GM12878 (cell line): ENCODE data around the gene COBLL1. TPM values are rescaled to one million over a fixed set of nuclear protein-coding genes. Genes with fewer than 3 reads are reported as not detected.

Experiments used
- ATAC-seq: fragments of 200-7000 bp; cut with Tn5 transposase; 3 replicates; pipeline ENCODE4 v1.9.1; 2020; ENCODE audit warnings: mild to moderate bottlenecking, moderate library complexity
- BruUV-seq: library from RNA; stranded (reverse); fragments of 400-500 nt; replicated peaks from 2 replicates; lab custom pipeline; 2021; lab: Mats Ljungman, UMichigan
- CTCF ChIA-PET: fragments of 300-600 bp; sonication (Branson Sonifier 250); formaldehyde crosslinking; extraction: SDS; loops from one replicate; lab custom pipeline; 2021; ENCODE audit warnings: inconsistent platforms; lab: Yijun Ruan, JAX
- POLR2A ChIA-PET: fragments of 350-600 bp; formaldehyde crosslinking; extraction: SDS; loops from one replicate; lab custom pipeline; 2021; ENCODE audit warnings: inconsistent platforms; lab: Charles Lee
- RAD21 ChIA-PET: fragments of 300-600 bp; sonication (Branson Sonifier 250); formaldehyde crosslinking; loops from one replicate; lab custom pipeline; 2023; ENCODE audit warnings: antibody characterized with exemption; ENCODE audit not compliant: unreplicated experiment; lab: Charles Lee
- SMC1A ChIA-PET: fragments of 300-600 bp; sonication (Branson Sonifier 250); formaldehyde crosslinking; loops from one replicate; lab custom pipeline; 2023; ENCODE audit not compliant: unreplicated experiment, uncharacterized antibody; lab: Charles Lee
- DNase-seq: peaks from one replicate; pipeline ENCODE4 v3.0.0-alpha.2; 2011; ENCODE audit warnings: low read depth, low spot score
- FAIRE-seq: peaks from 3 replicates; lab custom pipeline; 2011; peaks lifted over from hg19 to GRCh38; lab: Jason Lieb, UNC
- H2AFZ ChIP-seq: 2 replicates; pipeline ENCODE4 v1.6.0; 2011; ENCODE audit warnings: low read depth, low read length, control low read depth; ENCODE audit not compliant: control insufficient read depth
- H3K27ac ChIP-seq: 2 replicates; pipeline ENCODE4 v1.5.1; 2011; ENCODE audit warnings: control low read depth; ENCODE audit not compliant: control insufficient read depth, insufficient read depth
- H3K27me3 ChIP-seq, 2 experiments: replicated peaks in 1 of 2; 2 replicates each; pipeline versions ENCODE4 v1.6.0 to v1.6.1; 2011; ENCODE audit warnings: low read length in 1 of 2; ENCODE audit not compliant: control insufficient read depth in 2 of 2, insufficient read depth in 2 of 2
- H3K36me3 ChIP-seq, 2 experiments: 2 replicates each; pipeline ENCODE4 v1.5.1; 2011; ENCODE audit warnings: low read length in 1 of 2; ENCODE audit not compliant: control insufficient read depth in 2 of 2, insufficient read depth in 2 of 2
- H3K4me1 ChIP-seq: 2 replicates; pipeline ENCODE4 v1.6.1; 2011; ENCODE audit warnings: mild to moderate bottlenecking, low read length, moderate library complexity, mixed read lengths; ENCODE audit not compliant: control insufficient read depth, insufficient read depth
- H3K4me2 ChIP-seq: 2 replicates; pipeline ENCODE4 v1.6.0; 2011; ENCODE audit warnings: control low read depth; ENCODE audit not compliant: control insufficient read depth, insufficient read depth
- H3K4me3 ChIP-seq: fragments of 200-600 bp; sonication (generic); 2 replicates; pipeline ENCODE4 v1.5.1; 2016
- H3K79me2 ChIP-seq: 2 replicates; pipeline ENCODE4 v1.6.0; 2011; ENCODE audit warnings: low read length; ENCODE audit not compliant: control insufficient read depth, insufficient read depth
- H3K9ac ChIP-seq: 2 replicates; pipeline ENCODE4 v1.8.0; 2011; ENCODE audit warnings: low read length, control low read depth, mixed read lengths; ENCODE audit not compliant: control insufficient read depth, insufficient read depth
- H3K9me3 ChIP-seq: replicated peaks from 3 replicates; pipeline ENCODE4 v1.5.1; 2011; ENCODE audit warnings: mild to moderate bottlenecking, low read length; ENCODE audit not compliant: control insufficient read depth, insufficient read depth
- H4K20me1 ChIP-seq: 2 replicates; pipeline ENCODE4 v1.6.0; 2011; ENCODE audit not compliant: control insufficient read depth, insufficient read depth
- BCLAF1 ChIP-seq: fragments of 450-650 bp; IDR thresholded peaks from 2 replicates; pipeline ENCODE4 v1.6.1; 2017; ENCODE audit warnings: antibody characterized with exemption, mild to moderate bottlenecking, moderate library complexity
- CBX5 ChIP-seq: sonication (generic); IDR thresholded peaks from 2 replicates; pipeline ENCODE4 v1.6.1; 2016; ENCODE audit warnings: low read depth, moderate library complexity, mild to moderate bottlenecking, inconsistent platforms
- CHD2 ChIP-seq: IDR thresholded peaks from 2 replicates; pipeline ENCODE4 v1.6.1; 2011; ENCODE audit warnings: low read depth, low read length, improper control_type of control experiment, borderline replicate concordance
- CUX1 ChIP-seq: IDR thresholded peaks from 2 replicates; pipeline ENCODE4 v1.6.1; 2012; ENCODE audit warnings: improper control_type of control experiment, low read depth, low read length; ENCODE audit not compliant: insufficient replicate concordance
- JUNB ChIP-seq: IDR thresholded peaks from 2 replicates; pipeline ENCODE4 v1.6.1; 2016; ENCODE audit warnings: antibody characterized with exemption, mild to moderate bottlenecking
- LARP7 ChIP-seq: fragments of 450-650 bp; IDR thresholded peaks from 2 replicates; pipeline ENCODE4 v1.6.1; 2017; ENCODE audit warnings: mild to moderate bottlenecking
- NBN ChIP-seq: fragments of 450-650 bp; IDR thresholded peaks from 2 replicates; pipeline ENCODE4 v1.6.1; 2016
- NFYB ChIP-seq: IDR thresholded peaks from 2 replicates; pipeline ENCODE4 v1.6.1; 2011; ENCODE audit warnings: low read depth, mild to moderate bottlenecking, low read length, improper control_type of control experiment, moderate library complexity; ENCODE audit not compliant: insufficient read depth
- NR2C2 ChIP-seq: IDR thresholded peaks from 2 replicates; pipeline ENCODE4 v1.6.1; 2011; ENCODE audit warnings: borderline replicate concordance, low read depth; ENCODE audit not compliant: control insufficient read depth, insufficient read length
- PML ChIP-seq: IDR thresholded peaks from 2 replicates; pipeline ENCODE4 v1.6.1; 2012; ENCODE audit warnings: low read length, inconsistent platforms
- RCOR1 ChIP-seq: conservative IDR thresholded peaks from 2 replicates; pipeline ENCODE4 v1.6.1; 2012; ENCODE audit warnings: low read depth, low read length, improper control_type of control experiment
- SMAD5 ChIP-seq: IDR thresholded peaks from 2 replicates; pipeline ENCODE4 v1.6.1; 2016; ENCODE audit warnings: antibody characterized with exemption, low read depth
- SUZ12 ChIP-seq: fragments of 200-600 bp; sonication (generic); IDR thresholded peaks from one replicate; pipeline ENCODE4 v1.6.1; 2018; ENCODE audit warnings: antibody characterized with exemption, mild to moderate bottlenecking; ENCODE audit not compliant: unreplicated experiment
- TARDBP ChIP-seq: IDR thresholded peaks from 2 replicates; pipeline ENCODE4 v1.6.1; 2016; ENCODE audit warnings: borderline replicate concordance
- ZBTB11 ChIP-seq: fragments of 450-650 bp; formaldehyde crosslinking; IDR thresholded peaks from 2 replicates; pipeline ENCODE4 v1.5.0; 2022; ENCODE audit warnings: mild to moderate bottlenecking, missing genetic modification characterization
- WGBS: methylation state at CpG from one replicate; pipeline ENCODE4 v1.1.6; 2016; ENCODE audit warnings: low lambda C conversion rate; ENCODE audit not compliant: insufficient replicate concordance, insufficient coverage; ENCODE audit errors: missing lambda C conversion rate; 5-methylcytosine and 5-hydroxymethylcytosine counted together
- in situ Hi-C: fragments of 300-500 bp; cut with MboI; formaldehyde crosslinking; loops from 9 replicates; pipeline ENCODE4 v1.14.3; 2018; ENCODE audit warnings: mixed read lengths
- intact Hi-C: fragments of 100-400 bp; cut with micrococcal nuclease; formaldehyde crosslinking; loops from one replicate; pipeline ENCODE4 v1.14.2; 2022; ENCODE audit not compliant: unreplicated experiment
- polyA plus RNA-seq, 11 experiments: library from polyadenylated mRNA; depleted of rRNA in 4 of 11; unstranded in 6 of 11; stranded (reverse) in 5 of 11; fragments of >200 nt; fragmentation: Nextera tagmentation in 4 of 11; fragmentation: Illumina TruSeq in 1 of 11; extraction: Ambion mirVana in 4 of 11; extraction: Trizol in 1 of 11; gene quantifications; 1 replicate in 1 of 11; 2 replicates in 10 of 11; pipeline versions ENCODE4 v1.2.1 to v1.2.3, GENCODE V29; 2011 to 2016; ENCODE audit warnings: inconsistent platforms in 2 of 11, missing spikeins in 2 of 11, low read depth in 1 of 11
- total RNA-seq, 4 experiments: library from RNA; depleted of rRNA in 3 of 4; stranded (reverse); fragments of >200 nt in 3 of 4; fragmentation: Illumina TruSeq in 1 of 4; extraction: Trizol in 1 of 4; gene quantifications; 2 replicates each; pipeline versions ENCODE4 v1.2.1 to v1.2.3, GENCODE V29; 2013 to 2021

COBLL1 gene
- total and polyA plus RNA-seq, 10 of the 15 experiments (the other 5 are each of a cell fraction or from before 2014, with no cell fraction given) = 0.46 TPM; not detected in 9

- SMC1A ChIA-PET = interaction anchor here (1.1 kb wide), 1 partner anchor 8 kb away, joined by 6 read pairs; no protein-coding TSS in a partner anchor
- no peak overlapping the region for H3K4me3 ChIP-seq
- ATAC-seq = no peak
- TF ChIP-seq JUNB (no peak), SMAD5 (no peak), BCLAF1 (no peak), CUX1 (no peak), LARP7 (no peak), SUZ12 (no peak), CHD2 (no peak), PML (no peak), NR2C2 (no peak), RCOR1 (no peak), TARDBP (no peak), CBX5 (no peak), NBN (no peak), ZBTB11 (CRISPR knock-in tag) (no peak), NFYB (no peak)
Observed at GRCh38 chr2:164711766-164712138, 129.9 kb downstream of the COBLL1 start.

More at GRCh38 chr2:164711766-164712138, 129.9 kb downstream of the COBLL1 start:
- H3K36me3 ChIP-seq = no peaks in the 10 kb centered on the region
- in situ Hi-C loops (no loop called here), intact Hi-C loops (loop anchor here (10.0 kb wide), 1 partner anchor 1537 kb away; no protein-coding TSS in a partner anchor)
- DNase-seq (no peak), FAIRE-seq (no peak)
- no peaks in the 10 kb centered on the region for H3K79me2 ChIP-seq
- ChIA-PET CTCF (no interaction called here), POLR2A (no interaction called here), RAD21 (no interaction called here)
- H3K4me1 ChIP-seq = no peaks in the 10 kb centered on the region
- BruUV-seq = no TSS peak
- no peak overlapping the region for H3K27ac ChIP-seq
- no peak overlapping the region for H3K4me2 ChIP-seq
- 0% methylated on average over 1 of the region's 1 CpG for WGBS
- H4K20me1 ChIP-seq = no peaks in the 10 kb centered on the region
- H3K9ac ChIP-seq = no peak overlapping the region
- H3K9me3 ChIP-seq = no peaks in the 10 kb centered on the region
- H3K27me3 ChIP-seq = no peaks in the 10 kb centered on the region
- no peak overlapping the region for H2AFZ ChIP-seq
